Stimulated activated CD8-positive, alpha-beta memory T cell treated with anti-CD3 and anti-CD28 coated beads, Interleukin-15, amount 100 ng/mL, for 48 hours (primary cell): ENCODE results near the gene ZFP91.
"Not testable (repeated sequence)": the region's sequence is repeated elsewhere in the genome, so short reads cannot be mapped to it uniquely, and the experiment has no call there.

Experiments used
- DNase-seq, 2 donors: peaks; one replicate each; pipeline ENCODE4 v3.0.0-alpha.2; 2020; ENCODE audit warnings: low read depth in 2 of 2

ZFP91 gene, protein sequence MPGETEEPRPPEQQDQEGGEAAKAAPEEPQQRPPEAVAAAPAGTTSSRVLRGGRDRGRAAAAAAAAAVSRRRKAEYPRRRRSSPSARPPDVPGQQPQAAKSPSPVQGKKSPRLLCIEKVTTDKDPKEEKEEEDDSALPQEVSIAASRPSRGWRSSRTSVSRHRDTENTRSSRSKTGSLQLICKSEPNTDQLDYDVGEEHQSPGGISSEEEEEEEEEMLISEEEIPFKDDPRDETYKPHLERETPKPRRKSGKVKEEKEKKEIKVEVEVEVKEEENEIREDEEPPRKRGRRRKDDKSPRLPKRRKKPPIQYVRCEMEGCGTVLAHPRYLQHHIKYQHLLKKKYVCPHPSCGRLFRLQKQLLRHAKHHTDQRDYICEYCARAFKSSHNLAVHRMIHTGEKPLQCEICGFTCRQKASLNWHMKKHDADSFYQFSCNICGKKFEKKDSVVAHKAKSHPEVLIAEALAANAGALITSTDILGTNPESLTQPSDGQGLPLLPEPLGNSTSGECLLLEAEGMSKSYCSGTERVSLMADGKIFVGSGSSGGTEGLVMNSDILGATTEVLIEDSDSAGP

DNA sequence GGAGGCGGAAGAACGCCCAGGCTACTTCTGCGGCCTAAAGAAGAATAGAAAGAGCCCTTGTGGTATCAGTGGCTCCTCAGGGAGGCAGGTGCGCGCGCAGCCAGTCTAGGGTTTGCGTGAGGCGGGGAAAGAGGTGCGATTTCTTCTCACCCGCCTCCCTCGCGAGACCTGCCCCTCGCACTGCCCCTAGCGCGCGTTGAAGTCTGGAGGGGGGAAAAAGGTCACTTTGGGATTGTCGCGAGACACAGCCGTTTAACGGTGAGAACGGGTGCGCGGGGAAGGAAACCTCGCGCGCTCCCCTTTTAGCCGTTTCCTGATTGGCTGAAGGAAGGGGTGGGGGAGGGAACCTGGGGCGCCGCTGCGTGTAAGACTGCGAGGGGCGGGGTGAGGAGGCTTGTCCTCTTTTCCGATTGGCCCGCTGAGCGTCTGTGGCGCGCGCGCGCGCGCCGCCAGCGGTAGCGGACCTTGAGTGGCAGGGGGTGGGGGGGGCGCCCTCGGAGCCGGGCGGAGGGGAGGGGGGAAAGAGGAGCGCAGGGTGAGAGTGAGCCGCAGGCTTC, at the start of gene ZFP91:
Gene ZFP91 (plus strand): TSS at position 429 of the 557 bp plus-strand sequence. CDS start 219 bp downstream, outside the sequence.
- peak; percentile 95 for DNase-seq

DNA sequence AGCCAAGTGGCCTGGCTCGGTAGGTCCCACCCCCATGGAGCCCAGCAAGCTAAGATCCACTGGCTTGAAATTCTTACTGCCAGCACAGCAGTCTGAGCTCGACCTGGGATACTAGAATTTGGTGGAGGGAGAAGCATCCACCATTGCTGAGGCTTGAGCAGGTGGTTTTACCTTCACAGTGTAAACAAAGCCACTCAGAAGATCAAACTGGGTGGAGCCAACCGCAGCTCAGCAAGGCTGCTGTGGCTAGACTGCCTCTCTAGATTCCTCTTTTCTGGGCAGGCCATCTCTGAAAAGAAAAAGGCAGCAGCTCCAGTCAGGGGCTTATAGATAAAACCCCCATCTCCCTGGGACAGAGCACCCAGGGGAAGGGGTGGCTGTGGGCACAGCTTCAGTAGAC, 48.6 kb upstream of the ZFP91 start:
- DNase-seq, result no peak

DNA sequence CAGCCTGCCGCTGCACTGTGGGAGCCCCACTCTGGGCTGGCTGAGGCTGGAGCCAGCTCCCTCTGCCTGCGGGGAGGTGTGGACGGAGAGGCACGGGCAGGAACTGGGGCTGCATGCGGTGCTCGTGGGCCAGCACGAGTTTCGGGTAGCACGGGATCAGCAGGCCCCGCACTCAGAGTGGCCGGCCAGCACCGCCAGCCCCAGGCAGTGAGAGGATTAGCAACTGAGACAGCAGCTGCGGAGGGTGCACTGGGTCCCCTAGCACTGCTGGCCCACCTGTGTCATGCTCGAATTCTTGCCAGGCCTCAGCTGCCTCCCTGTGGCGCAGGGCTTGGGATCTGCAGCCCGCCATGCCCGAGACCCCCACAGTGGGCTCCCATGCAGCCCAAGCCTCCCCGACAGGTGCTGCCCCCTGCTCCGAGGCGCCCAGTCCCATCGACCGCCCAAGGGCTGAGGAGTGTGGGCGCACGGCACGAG, 47.0 kb upstream of the ZFP91 start:
- DNase-seq, result no peak

DNA sequence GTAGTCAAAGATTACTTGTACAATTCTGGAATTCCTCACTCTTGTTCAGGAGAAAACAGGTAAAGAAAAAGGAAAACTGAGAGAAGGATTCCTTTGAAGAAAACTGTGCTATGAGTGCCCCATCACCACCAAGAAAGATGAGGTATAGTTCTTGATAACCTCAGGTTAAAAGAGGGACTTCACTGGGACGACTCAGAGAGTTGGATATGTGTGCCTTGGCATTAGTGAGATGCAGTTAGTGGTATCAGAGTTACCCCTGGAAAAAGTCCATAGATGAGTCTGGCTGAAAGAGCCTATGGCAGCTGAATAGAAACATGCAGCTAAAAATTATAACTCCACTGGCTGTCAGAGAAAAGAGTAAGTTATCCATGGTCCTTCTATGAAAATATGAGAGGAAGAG, 32.0 kb upstream of the ZFP91 start:
- no peak for DNase-seq

DNA sequence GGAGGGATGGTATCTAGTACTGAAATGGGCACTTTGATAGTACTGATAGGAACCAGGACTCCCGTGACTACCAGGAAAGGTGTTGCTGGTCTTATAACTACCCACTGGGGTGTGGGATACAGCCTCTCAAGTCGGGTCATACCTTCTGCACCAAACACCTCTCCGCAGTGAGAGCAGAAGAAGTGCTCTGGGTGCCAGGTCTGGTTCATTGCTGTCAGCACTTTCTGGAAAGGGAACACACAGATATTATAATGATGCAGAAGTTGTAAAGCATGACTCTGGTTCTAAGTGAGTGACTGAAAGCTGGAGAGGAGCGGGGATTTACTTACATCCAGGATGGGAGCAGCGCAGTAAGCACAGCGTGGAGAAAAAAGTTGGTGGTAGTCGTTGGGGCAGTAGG, 29.2 kb upstream of the ZFP91 start:
- no peak for DNase-seq

DNA sequence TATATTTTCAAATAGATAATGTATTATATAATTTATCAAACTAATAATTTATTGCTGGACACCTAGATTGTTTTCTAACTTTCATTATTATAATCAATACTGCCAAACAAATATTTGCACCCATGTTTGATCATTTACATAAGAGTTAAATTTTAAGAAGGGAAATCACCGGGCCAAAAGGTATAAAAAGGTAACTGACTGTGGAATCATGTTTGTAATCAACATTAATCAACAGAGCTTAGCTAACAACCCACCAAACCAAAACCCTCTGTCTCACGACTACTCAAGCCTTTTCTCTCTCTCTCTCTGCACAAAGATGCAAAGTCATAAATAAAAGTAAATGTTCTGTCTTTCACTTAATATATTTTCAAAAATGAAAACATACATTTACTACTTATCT, 18.0 kb upstream of the ZFP91 start:
- DNase-seq, result no peak

DNA sequence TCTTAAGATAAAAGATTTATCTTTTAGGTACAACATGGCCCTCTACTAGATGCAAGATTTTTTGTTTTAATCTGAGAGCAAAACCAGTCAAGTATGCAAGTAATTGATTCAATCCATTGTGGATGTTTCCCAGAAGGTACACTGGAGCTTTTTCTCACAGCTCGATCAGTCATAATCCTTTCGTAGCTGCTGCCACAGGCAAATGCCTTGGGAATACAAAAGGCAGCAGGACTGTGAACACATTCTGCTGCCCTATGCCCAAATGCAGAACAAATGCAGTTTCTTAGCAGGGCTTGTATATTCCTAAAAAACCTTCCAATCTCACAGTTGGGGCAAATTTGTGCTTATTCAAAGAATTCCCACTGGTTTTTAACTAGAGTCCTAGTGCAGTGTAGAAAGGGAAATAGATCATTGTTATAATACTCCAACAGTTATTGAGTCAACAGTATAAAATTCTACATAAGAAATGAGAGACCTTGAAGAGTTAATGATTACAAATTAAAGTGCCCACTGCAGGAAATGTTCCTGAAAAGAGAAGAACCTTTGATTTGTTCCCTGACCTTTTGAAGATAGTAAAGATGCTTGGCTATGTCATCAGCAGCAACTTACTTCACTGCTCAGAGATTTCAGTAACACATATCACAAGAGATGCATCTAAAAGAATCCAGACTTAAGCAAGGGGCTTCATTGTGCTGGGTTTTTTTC, 17.3 kb upstream of the ZFP91 start:
- DNase-seq, result no peak

DNA sequence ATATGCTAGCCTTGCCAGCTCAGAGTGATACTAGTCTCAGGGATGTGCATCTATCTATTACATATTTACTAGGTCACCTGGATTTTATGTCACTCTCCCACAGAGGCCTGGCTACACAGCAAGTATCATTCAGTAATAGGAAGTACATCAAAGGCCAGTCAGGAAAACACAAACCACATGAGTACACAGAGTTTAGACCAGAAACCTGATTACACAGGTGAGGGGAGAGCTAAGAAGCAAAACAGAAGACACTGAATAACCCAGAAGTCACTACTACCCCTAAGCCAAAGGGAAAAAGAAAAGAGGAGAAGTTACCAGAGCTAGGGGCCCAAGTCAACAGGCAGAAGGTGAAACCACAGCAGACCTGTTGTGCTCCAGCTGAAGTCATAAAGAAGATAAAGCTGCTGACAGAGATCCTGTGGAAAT, 16.5 kb upstream of the ZFP91 start:
- no peak for DNase-seq

DNA sequence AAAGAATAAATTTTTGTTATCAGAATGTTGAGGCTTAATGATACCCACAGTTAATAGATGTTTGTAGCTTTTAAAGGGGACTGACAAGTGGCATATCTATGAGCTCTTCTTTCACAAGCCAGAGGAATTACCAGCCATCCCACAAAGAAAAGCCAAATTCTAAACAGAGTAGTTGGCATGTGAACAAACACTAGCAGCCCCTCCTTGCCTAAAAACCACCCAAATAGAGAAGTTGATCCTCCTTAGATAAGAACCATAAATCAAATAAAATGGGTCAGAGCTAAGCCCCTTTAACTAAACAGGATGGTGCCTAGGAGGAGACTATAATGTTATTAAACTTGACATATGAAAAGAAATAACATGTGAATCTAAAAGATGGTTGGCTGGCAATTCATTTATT, 14.6 kb upstream of the ZFP91 start:
- no peak for DNase-seq

DNA sequence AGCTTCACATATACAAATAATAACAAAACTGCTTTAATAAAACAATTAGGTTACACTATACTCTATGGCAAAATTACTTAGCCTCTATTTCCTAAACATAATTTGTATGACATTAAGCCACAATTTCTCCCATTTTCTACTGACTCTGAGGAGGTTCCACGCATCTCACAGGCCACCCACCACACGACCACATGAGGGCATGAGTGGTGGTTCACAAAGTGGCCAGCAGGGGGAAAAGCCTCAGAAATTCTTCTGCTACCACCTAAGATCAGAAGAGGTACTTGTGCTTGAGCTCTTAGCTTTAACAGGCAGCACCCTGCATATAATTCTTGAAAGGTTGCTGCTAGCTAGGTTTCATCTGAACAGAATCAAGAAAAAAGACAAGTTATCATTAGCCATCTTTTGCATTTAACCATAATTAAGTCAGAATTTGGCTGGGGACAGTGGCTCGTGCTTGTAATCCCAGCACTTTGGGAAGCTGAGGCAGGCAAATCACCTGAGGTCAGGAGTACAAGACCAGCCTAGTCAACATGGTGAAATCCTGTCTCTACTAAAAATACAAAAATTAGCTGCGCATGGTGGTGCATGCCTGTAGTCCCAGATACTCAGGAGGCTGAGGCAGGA, 10.9 kb upstream of the ZFP91 start:
- peak; percentile 43 to 59 for DNase-seq

DNA sequence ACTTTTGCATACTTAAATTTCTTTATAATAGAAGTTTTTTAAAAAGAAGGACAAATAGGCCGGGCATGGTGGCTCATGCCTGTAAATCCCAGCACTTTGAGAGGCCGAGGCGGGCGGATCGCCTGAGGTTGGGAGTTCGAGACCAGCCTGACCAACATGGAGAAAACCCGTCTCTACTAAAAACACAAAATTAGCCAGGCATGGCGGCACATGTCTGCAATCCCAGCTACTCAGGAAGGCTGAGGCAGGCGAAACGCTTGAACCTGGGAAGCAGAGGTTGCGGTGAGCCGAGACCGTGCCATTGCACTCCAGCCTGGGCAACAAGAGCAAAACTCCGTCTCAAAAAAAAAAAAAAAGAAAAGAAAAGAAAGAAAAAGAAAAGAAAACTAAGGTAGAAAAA, 6.0 kb upstream of the ZFP91 start:
- not testable (repeated sequence) for DNase-seq

DNA sequence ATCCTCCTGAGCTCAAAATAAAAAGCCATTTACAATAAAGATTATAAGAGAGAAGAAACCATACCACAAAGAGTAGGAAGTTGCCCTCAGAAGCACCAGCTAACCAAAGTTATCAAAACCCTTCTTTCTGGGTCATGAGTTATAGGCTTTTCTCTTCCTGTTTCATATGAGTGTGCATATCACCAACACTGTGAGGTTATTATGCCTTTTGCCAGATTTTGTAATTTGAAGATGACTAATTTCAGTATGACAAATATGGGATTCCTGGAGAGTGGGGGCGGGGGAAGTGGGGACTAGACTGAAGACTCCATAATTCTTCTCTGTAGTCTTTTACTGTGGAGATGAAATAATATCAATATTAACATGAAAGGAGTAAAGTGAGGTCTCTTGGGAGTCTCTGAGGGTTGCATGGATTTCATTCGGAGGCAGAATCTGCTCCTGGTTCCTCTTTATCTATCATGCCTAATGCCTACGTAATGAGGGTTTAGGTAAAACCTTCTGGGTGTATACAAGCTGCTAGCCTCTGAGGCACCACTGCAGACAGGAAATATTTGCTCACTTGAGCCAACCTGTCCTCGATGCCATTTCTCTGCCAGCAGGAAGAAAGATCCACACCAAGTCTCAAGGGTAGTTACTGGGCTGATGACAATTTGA, 5.3 kb upstream of the ZFP91 start:
- peak; percentile 40 to 57 for DNase-seq

DNA sequence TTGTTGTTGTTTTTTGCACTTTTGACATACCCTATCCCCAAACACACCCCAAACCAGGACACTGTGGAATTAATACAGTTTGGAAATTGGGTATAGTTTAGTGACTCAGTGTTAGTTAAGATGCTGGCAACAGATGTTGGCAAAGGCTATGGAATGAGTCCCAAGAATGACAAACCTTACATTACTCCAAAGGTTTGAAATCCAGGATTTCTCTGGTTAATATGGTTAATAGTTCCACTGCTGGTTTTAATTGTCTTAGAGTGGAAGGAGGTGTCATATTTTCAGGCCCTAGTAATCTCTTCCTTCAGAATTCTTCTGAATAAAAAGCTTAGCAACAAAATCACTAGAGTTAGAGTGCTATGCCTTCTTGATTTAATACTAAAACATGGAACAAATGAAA, 4.0 kb upstream of the ZFP91 start:
- no peak for DNase-seq

DNA sequence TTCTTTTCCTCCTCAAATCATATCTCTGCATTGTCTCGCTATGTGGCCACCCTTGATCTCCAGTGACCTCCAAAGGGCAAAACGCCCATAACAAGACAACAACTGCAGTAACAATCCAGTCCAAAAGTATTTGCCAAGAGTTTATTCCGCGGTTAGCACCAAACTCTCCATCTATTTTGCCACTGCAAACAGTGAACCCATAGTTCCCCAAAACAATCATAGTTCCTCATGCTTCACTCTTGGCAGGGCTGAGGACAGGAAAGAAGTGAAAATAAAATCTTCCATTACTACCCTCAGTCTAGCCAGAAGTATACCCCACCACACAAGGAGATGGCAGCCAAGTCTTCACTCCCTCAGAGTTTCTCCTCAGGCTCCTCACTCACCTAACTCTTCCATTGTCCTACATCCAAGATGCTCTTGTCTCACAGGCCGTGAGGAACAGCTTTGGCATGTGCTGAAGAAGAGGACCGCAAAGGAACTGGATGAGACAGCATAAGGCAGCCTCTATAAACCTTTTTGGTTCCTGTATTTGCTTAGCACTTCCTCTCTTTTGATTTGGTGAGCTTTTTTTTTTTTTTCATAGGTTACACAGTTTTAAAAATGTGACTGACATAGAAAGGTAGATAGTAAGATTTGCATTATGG, 3.4 kb upstream of the ZFP91 start, which contains the start of gene LPXN:
Gene LPXN (minus strand): TSS at position 480 of the 644 bp plus-strand sequence. CDS start 84 bp downstream, at position 396.
- DNase-seq, result no peak

DNA sequence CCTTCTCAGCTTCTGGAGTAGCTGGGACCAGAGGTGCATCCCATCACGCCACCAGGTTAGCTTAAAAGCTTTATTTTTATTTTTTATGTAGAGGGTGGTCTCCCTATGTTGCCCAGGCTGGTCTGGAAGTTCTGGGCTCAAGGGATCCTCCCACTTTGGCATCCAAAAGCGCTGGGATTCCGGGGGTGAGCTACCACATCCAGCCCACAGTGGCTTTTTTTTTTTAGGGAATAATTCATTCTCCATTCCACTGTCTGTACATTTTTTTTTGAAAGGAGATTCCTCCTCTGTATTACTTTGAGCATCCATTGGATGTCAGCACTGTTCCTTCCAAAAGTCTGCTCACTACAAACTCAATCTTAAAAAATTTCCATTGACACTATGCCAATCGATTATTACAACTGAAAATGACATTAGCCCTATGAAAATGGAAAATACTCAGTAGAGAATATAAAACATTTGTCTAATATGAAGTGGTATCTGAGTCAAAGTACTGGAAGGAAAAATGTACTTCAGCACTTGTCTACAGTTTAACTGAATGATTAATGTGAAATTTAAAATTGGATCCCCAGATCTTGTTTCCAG, 1.9 kb upstream of the ZFP91 start:
- no peak for DNase-seq

DNA sequence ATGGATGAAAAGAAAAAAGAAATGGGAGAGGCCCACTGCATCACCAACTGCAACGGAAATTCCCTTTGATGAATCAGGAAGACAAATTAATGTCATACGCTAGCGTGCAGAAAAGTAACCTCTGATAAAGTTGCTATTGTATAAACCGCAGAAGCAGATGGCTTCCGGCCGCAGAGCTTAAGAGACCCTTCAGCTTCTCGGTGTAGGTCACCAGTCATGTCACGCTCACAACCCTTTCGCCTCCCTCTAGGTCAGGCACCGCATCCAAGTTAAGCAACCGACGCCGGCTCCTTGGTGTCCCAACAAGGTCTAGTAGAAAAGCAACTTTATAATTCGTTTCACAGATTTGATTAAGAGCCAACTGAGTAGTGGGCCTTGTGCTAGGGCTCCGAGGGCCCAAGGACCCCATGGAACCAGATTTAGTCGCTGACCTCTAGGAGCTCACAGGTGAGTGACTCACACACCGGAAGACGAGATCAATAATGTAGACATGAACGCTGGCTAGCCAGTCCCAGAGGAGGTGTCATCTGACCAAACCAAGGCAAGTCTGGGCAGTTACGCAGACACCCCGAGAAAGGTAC, 1.2 kb upstream of the ZFP91 start:
- DNase-seq, result peak; percentile 68 to 73

DNA sequence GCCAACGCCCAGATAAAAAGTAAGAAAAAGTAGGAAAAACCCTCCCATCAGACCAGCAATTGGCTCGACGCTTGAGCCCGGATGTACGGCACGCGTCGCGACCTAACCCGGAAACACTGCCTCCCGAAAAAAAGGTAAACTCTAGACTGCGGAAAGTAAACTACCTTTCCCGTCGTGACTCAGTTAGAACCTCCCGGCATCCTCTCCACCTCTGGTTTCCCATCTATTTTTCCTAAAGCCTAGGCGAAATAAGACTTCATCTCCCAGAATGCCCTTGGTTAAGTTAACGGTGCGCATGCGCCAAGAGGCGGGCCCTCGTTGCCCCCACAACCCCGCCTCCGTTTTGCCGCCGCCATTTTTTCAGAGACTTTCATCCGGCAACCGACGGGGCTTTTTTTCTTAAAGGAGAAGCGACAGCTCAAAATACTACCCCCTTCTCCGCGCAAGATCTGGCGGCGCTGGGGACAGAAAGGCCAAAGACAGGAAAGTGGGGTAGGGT, 678 bp upstream of the ZFP91 start:
- DNase-seq, result peak; percentile 80 to 82

DNA sequence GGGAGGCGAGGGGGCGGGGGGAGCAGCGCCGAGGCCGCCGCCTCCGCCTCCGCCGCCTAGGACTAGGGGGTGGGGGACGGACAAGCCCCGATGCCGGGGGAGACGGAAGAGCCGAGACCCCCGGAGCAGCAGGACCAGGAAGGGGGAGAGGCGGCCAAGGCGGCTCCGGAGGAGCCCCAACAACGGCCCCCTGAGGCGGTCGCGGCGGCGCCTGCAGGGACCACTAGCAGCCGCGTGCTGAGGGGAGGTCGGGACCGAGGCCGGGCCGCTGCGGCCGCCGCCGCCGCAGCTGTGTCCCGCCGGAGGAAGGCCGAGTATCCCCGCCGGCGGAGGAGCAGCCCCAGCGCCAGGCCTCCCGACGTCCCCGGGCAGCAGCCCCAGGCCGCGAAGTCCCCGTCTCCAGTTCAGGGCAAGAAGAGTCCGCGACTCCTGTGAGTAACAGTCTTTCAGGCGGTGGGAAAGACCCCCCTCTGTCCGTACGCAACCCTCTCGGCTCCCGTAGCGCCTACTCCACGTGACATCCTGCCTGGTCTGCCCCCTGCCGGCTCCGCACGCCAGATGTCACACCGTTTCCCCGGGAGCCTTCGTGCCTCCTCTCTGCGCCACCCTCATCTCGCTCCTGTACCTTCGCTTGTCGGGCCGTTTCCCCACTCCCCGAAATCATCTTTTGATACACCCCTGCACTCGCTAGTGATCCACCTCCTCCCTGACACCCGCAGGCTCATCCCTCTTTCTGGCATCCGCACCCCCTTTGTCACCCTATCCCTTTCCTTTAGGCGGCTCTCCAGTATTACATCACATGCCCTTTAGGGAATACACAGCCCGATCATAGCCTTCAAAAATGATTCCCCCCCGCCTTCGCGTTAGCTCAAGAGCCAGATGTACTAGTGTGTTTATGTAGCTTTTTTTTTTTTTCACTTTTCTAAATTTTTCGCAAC, 598 bp downstream of the ZFP91 start:
- peak; percentile 82 to 85 for DNase-seq

DNA sequence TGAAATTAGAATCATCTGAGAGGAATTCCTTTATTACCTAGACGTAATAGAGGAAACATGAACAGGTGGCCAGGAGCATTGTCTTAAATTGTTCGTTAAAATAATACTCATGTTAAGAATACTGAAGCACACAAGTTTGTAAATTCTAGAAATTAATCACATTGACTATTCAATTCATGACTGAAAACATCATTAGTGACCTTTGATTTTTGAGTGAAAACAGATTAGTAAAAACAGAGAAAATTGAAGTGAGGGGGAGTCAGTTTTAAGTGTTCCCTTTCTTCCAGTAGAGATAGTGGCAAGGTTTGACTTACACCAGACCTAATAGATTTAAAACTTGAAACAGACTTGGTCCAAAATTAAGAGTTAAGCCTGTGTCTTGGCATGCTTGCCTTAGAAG, 1.4 kb downstream of the ZFP91 start:
- DNase-seq, result no peak
